ENCODE measurements around the gene SLC9A5. TPM values are rescaled to one million over a fixed set of nuclear protein-coding genes. Genes with fewer than 3 reads are reported as not detected.
A peak's percentile ranks its signal among the peaks of the same experiment; 100 is the strongest.

The SLC9A5 gene
- total and polyA plus RNA-seq, 4 donors = 0.05 to 0.25 (median 0.09) TPM; not detected in 1

DNA sequence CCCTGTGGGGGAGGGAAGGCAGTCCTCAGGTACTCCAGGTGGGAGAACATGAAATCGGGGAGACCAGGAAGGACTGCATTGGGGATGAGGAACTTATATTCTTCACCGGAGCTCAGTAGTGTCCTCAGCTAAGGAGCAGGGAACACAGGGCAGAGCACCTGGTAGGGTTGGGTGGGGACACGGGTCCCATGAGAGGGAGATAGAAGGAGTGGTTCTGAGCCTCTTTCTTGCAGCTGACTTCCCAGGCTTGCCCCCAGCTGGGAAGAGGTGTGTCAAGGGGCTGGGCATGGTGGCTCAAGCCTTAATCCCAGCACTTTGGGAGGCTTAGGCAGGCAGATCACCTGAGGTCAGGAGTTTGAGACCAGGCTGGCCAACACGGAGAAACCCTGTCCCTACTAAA lies 3.6 kb upstream of the SLC9A5 start:
- H3K27ac ChIP-seq (ENCODE audit: low read depth in 1 of 2, low read length in 2 of 2) = peak overlapping the region; percentile 80 to 88
- H3K4me3 ChIP-seq (ENCODE audit: low read depth in 1 of 3, low read length in 3 of 3) = no peak overlapping the region
- H3K36me3 ChIP-seq (ENCODE audit: control insufficient read depth in 4 of 4, insufficient read depth in 3 of 4, low read depth in 1 of 4, low read length in 3 of 4) = no peaks in the 10 kb centered on the region
- peaks cover 0 to 13% (median under 1%) of the 10 kb centered on the region in 4 donors for H3K27me3 ChIP-seq (ENCODE audit: control insufficient read depth in 4 of 4, insufficient read depth in 4 of 4, low read length in 3 of 4)
- H3K9ac ChIP-seq (ENCODE audit: low read depth in 1 of 2, low read length in 2 of 2) = no peak overlapping the region
- no peak for TF ChIP-seq HNF4A (conservative IDR thresholded peaks at IDR 0.05)
- TF ChIP-seq EGR1 (IDR thresholded peaks at IDR 0.05; ENCODE audit: low read depth in 2 of 2) = no peak
- TF ChIP-seq GABPA (IDR thresholded peaks at IDR 0.05 in 1 of 2, conservative IDR thresholded peaks at IDR 0.05 in 1 of 2) = no peak
- TF ChIP-seq, protein P1, sequence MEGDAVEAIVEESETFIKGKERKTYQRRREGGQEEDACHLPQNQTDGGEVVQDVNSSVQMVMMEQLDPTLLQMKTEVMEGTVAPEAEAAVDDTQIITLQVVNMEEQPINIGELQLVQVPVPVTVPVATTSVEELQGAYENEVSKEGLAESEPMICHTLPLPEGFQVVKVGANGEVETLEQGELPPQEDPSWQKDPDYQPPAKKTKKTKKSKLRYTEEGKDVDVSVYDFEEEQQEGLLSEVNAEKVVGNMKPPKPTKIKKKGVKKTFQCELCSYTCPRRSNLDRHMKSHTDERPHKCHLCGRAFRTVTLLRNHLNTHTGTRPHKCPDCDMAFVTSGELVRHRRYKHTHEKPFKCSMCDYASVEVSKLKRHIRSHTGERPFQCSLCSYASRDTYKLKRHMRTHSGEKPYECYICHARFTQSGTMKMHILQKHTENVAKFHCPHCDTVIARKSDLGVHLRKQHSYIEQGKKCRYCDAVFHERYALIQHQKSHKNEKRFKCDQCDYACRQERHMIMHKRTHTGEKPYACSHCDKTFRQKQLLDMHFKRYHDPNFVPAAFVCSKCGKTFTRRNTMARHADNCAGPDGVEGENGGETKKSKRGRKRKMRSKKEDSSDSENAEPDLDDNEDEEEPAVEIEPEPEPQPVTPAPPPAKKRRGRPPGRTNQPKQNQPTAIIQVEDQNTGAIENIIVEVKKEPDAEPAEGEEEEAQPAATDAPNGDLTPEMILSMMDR (IDR thresholded peaks at IDR 0.05; ENCODE audit: low read depth, low read length, missing input control) = no peak
- H3K4me1 ChIP-seq (ENCODE audit: control insufficient read depth in 4 of 4, insufficient read depth in 4 of 4, low read length in 3 of 4) = peaks cover 17 to 52% (median 34%) of the 10 kb centered on the region in 4 donors
- no peak for DNase-seq (ENCODE audit: low spot score)
- WGBS = 71% methylated on average over 4 of the region's 4 CpGs
- no peaks in the 10 kb centered on the region for H3K9me3 ChIP-seq (ENCODE audit: control insufficient read depth in 4 of 4, low read length in 3 of 4)

DNA sequence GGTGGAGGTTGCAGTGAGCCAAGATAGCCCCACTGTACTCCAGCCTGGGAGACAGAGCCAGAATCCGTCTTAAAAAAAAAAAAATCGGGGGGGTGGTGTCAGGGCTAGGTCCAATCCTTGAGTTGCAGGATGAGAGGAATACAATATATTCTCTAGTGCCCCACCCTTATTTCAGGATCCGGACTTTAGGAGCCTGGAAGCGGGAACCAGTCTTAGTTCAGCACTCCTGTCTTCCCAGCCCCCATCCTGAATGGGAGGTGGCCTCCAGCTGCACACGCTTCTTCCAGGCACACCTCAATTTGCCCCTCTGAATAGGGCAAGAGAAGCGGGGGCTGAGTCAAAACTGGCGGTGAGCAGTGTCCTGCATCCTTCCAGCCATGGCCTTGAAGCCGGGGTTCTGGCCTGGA lies 3.1 kb upstream of the SLC9A5 start:
- Histone ChIP-seq H3K9me3 (ENCODE audit: control insufficient read depth in 4 of 4, low read length in 3 of 4) (no peaks in the 10 kb centered on the region), H3K27me3 (ENCODE audit: control insufficient read depth in 4 of 4, insufficient read depth in 4 of 4, low read length in 3 of 4) (peaks cover 0 to 13% (median 1%) of the 10 kb centered on the region in 4 donors), H3K27ac (ENCODE audit: low read depth in 1 of 2, low read length in 2 of 2) (peak overlapping the region; percentile 85 to 88), H3K4me3 (ENCODE audit: low read depth in 1 of 3, low read length in 3 of 3) (peak overlapping the region in 1 of 3 donors; percentile 59), H3K36me3 (ENCODE audit: control insufficient read depth in 4 of 4, insufficient read depth in 3 of 4, low read depth in 1 of 4, low read length in 3 of 4) (no peaks in the 10 kb centered on the region), H3K9ac (ENCODE audit: low read depth in 1 of 2, low read length in 2 of 2) (no peak overlapping the region), H3K4me1 (ENCODE audit: control insufficient read depth in 4 of 4, insufficient read depth in 4 of 4, low read length in 3 of 4) (peaks cover 17 to 49% (median 34%) of the 10 kb centered on the region in 4 donors)
- WGBS = 33% methylated on average over 8 of the region's 8 CpGs
- TF ChIP-seq NR2F2 (IDR thresholded peaks at IDR 0.05) (no peak), FOXA1 (IDR thresholded peaks at IDR 0.05) (no peak), YY1 (IDR thresholded peaks at IDR 0.05) (no peak), JUND (IDR thresholded peaks at IDR 0.05) (no peak), TAF1 (conservative IDR thresholded peaks at IDR 0.05) (no peak)
- TF ChIP-seq, protein P2, sequence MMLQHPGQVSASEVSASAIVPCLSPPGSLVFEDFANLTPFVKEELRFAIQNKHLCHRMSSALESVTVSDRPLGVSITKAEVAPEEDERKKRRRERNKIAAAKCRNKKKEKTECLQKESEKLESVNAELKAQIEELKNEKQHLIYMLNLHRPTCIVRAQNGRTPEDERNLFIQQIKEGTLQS (IDR thresholded peaks at IDR 0.05) = no peak
- TF ChIP-seq, protein P3, sequence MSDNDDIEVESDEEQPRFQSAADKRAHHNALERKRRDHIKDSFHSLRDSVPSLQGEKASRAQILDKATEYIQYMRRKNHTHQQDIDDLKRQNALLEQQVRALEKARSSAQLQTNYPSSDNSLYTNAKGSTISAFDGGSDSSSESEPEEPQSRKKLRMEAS (IDR thresholded peaks at IDR 0.05) = no peak
- TF ChIP-seq, protein P4, sequence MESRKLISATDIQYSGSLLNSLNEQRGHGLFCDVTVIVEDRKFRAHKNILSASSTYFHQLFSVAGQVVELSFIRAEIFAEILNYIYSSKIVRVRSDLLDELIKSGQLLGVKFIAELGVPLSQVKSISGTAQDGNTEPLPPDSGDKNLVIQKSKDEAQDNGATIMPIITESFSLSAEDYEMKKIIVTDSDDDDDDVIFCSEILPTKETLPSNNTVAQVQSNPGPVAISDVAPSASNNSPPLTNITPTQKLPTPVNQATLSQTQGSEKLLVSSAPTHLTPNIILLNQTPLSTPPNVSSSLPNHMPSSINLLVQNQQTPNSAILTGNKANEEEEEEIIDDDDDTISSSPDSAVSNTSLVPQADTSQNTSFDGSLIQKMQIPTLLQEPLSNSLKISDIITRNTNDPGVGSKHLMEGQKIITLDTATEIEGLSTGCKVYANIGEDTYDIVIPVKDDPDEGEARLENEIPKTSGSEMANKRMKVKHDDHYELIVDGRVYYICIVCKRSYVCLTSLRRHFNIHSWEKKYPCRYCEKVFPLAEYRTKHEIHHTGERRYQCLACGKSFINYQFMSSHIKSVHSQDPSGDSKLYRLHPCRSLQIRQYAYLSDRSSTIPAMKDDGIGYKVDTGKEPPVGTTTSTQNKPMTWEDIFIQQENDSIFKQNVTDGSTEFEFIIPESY (IDR thresholded peaks at IDR 0.05) = no peak
- no peak for DNase-seq (ENCODE audit: low spot score)

DNA sequence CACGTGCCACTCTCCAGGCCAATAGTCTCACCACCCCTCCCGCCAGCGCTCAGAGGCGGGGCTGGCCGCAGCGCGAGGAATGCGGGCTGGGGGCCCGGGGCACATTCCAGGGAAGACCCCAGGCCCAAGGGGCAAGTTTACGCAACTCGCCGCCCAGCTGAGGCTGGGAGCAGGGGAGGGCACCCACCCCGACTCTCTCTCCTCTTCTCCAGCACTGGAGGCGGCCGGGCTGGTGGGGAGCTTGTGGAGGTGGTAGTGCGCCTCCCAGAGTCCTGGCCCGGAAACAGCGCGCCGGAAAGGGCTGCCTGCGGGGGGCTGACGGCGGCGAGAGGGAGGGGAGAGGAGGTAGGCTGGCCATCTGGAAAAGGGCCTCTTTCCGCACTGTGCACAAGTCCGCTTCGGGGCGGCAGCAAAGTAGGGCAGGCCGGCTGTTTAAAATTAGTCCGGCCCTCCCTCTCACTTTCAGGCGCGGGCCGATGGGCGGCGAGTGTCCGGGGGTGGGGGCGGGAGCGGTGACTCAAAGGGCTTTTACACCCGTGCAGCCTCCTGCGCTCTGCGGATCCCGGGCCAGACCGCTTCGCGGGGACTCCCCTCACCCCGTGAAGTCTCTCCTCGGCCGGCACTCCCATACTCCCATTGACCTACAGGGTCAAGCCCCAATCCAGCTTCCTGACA lies 2.6 kb upstream of the SLC9A5 start:
- H3K27ac ChIP-seq (ENCODE audit: low read depth in 1 of 2, low read length in 2 of 2) = peak overlapping the region; percentile 85 to 88
- 2% methylated on average over 48 of the region's 48 CpGs for WGBS
- peak; percentile 58 for DNase-seq (ENCODE audit: low spot score)
- peaks cover 0 to 13% (median 1%) of the 10 kb centered on the region in 4 donors for H3K27me3 ChIP-seq (ENCODE audit: control insufficient read depth in 4 of 4, insufficient read depth in 4 of 4, low read length in 3 of 4)
- no peaks in the 10 kb centered on the region for H3K36me3 ChIP-seq (ENCODE audit: control insufficient read depth in 4 of 4, insufficient read depth in 3 of 4, low read depth in 1 of 4, low read length in 3 of 4)
- H3K9me3 ChIP-seq (ENCODE audit: control insufficient read depth in 4 of 4, low read length in 3 of 4) = no peaks in the 10 kb centered on the region
- peaks cover 17 to 49% (median 34%) of the 10 kb centered on the region in 4 donors for H3K4me1 ChIP-seq (ENCODE audit: control insufficient read depth in 4 of 4, insufficient read depth in 4 of 4, low read length in 3 of 4)
- H3K4me3 ChIP-seq (ENCODE audit: low read depth in 1 of 3, low read length in 3 of 3) = peak overlapping the region; percentile 57 to 62 (median 59)
- H3K9ac ChIP-seq (ENCODE audit: low read depth in 1 of 2, low read length in 2 of 2) = peak overlapping the region; percentile 45 to 66
- TF ChIP-seq, protein P5, sequence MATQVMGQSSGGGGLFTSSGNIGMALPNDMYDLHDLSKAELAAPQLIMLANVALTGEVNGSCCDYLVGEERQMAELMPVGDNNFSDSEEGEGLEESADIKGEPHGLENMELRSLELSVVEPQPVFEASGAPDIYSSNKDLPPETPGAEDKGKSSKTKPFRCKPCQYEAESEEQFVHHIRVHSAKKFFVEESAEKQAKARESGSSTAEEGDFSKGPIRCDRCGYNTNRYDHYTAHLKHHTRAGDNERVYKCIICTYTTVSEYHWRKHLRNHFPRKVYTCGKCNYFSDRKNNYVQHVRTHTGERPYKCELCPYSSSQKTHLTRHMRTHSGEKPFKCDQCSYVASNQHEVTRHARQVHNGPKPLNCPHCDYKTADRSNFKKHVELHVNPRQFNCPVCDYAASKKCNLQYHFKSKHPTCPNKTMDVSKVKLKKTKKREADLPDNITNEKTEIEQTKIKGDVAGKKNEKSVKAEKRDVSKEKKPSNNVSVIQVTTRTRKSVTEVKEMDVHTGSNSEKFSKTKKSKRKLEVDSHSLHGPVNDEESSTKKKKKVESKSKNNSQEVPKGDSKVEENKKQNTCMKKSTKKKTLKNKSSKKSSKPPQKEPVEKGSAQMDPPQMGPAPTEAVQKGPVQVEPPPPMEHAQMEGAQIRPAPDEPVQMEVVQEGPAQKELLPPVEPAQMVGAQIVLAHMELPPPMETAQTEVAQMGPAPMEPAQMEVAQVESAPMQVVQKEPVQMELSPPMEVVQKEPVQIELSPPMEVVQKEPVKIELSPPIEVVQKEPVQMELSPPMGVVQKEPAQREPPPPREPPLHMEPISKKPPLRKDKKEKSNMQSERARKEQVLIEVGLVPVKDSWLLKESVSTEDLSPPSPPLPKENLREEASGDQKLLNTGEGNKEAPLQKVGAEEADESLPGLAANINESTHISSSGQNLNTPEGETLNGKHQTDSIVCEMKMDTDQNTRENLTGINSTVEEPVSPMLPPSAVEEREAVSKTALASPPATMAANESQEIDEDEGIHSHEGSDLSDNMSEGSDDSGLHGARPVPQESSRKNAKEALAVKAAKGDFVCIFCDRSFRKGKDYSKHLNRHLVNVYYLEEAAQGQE (IDR thresholded peaks at IDR 0.05) = peak; percentile 22
- TF ChIP-seq, protein P4 (IDR thresholded peaks at IDR 0.05) = no peak
- TF ChIP-seq NR2F2 (IDR thresholded peaks at IDR 0.05) (peak; percentile 63), RXRA (IDR thresholded peaks at IDR 0.05) (peak in 1 of 2 donors; percentile 10), EGR1 (IDR thresholded peaks at IDR 0.05; ENCODE audit: low read depth in 2 of 2) (no peak), RAD21 (IDR thresholded peaks at IDR 0.05) (peak in 1 of 2 donors; percentile 19), HNF4G (IDR thresholded peaks at IDR 0.05) (no peak), GABPA (IDR thresholded peaks at IDR 0.05 in 1 of 2, conservative IDR thresholded peaks at IDR 0.05 in 1 of 2) (peak in 1 of 2 donors; percentile 57), SP1 (IDR thresholded peaks at IDR 0.05) (peak; percentile 30)
